Activated naive CD4-positive, alpha-beta T cell treated with anti-CD3 and anti-CD28 coated beads, Interleukin-2, amount 50 U/mL, for 24 hours (primary cell): ENCODE results near the gene TOR4A.
"Not testable (repeated sequence)": the region's sequence is repeated elsewhere in the genome, so short reads cannot be mapped to it uniquely, and the experiment has no call there.

ENCODE experiments used
- H3K27ac Mint-ChIP-seq: one replicate; pipeline ENCODE4 v1.8.0; 2021; ENCODE audit warnings: mild to moderate bottlenecking, mixed read lengths
- H3K27me3 Mint-ChIP-seq: one replicate; pipeline ENCODE4 v1.8.0; 2021; ENCODE audit warnings: mixed read lengths
- H3K36me3 Mint-ChIP-seq: one replicate; pipeline ENCODE4 v1.8.0; 2021; ENCODE audit warnings: mixed read lengths
- H3K4me1 Mint-ChIP-seq: one replicate; pipeline ENCODE4 v1.8.0; 2021; ENCODE audit warnings: mixed read lengths
- H3K4me3 Mint-ChIP-seq: one replicate; pipeline ENCODE4 v1.8.0; 2021; ENCODE audit warnings: mild to moderate bottlenecking, mixed read lengths
- H3K9me3 Mint-ChIP-seq: one replicate; pipeline ENCODE4 v1.8.0; 2021; ENCODE audit warnings: mixed read lengths

TOR4A gene

DNA sequence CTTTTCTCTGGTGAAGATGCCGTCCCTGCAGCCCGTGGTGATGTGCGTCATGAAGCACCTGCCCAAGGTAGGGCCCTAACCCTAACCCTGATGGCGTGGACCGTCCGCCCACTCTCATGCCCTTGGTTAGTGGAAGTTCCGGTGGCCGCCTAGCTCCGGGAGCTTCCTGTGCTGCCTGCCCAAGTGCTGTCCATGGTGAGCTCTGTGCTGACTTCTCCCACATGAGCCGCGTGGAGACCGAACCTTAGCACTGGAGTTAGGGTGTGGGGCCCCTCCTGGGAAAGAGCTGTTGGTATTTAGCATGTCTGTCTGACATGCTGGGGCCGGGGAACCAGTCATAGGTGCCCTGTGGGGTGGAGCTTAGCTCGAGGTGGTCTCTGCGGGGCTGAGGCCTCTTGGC, 21.2 kb upstream of the TOR4A start:
- peak overlapping the region; percentile 85 for H3K4me3 Mint-ChIP-seq
- H3K36me3 Mint-ChIP-seq, result no peaks in the 10 kb centered on the region
- no peaks in the 10 kb centered on the region for H3K9me3 Mint-ChIP-seq
- no peak overlapping the region for H3K27ac Mint-ChIP-seq
- peaks cover 14% of the 10 kb centered on the region for H3K4me1 Mint-ChIP-seq
- no peaks in the 10 kb centered on the region for H3K27me3 Mint-ChIP-seq

DNA sequence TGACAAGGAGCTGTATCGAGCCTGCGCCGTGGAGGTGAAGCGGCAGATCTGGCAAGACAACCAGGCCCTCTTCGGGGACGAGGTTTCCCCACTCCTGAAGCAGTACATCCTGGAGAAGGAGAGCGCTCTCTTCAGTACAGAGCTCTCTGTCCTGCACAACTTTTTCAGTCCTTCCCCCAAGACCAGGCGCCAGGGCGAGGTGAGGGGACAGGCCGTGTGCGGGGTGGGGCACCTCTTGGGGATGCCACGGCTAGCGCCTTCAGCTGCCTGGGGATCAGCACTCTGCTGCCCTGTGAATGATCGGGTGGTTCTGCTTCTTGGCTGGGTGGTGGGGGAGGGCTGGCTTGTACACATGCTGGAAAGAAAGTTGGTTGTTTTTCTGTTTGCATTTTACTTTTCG, 20.7 kb upstream of the TOR4A start:
- no peaks in the 10 kb centered on the region for H3K9me3 Mint-ChIP-seq
- H3K4me3 Mint-ChIP-seq, result peak overlapping the region; percentile 85
- H3K4me1 Mint-ChIP-seq, result peaks cover 14% of the 10 kb centered on the region
- no peak overlapping the region for H3K27ac Mint-ChIP-seq
- H3K36me3 Mint-ChIP-seq, result peaks cover 4% of the 10 kb centered on the region
- no peaks in the 10 kb centered on the region for H3K27me3 Mint-ChIP-seq

DNA sequence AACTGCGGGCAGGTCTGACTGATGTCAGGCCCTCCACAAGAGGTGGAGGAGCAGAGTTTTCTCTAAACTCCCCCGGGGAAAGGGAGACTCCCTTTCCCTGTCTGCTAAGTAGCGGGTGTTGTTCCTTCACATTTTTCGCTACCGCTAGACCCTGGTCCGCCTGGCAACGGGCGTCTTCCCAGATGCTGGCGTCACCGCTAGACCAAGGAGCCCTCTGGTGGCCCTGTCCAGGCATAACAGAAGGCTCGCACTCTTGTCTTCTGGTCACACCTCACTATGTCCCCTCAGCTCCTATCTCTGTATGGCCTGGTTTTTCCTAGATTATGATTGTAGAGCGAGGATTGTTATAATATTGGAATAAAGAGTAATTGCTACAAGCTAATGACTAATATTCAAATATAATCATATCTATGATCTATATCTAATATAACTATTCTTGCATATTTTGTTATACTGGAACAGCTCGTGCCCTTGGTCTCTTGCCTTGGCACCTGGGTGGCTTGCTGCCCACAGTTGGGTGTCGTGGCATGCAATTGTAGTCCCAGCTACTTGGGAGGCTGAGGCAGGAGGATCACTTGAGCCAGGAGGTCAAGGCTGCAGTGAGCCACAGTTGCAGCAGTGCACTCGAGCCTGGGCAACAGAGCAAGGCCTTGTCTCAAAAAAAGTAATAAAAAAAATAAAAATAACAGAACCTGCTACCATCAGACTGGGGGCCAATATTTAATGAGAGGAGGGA, 15.2 kb upstream of the TOR4A start:
- H3K4me1 Mint-ChIP-seq, H3K27ac Mint-ChIP-seq, H3K36me3 Mint-ChIP-seq, H3K4me3 Mint-ChIP-seq, H3K9me3 Mint-ChIP-seq, H3K27me3 Mint-ChIP-seq: not testable (repeated sequence)

DNA sequence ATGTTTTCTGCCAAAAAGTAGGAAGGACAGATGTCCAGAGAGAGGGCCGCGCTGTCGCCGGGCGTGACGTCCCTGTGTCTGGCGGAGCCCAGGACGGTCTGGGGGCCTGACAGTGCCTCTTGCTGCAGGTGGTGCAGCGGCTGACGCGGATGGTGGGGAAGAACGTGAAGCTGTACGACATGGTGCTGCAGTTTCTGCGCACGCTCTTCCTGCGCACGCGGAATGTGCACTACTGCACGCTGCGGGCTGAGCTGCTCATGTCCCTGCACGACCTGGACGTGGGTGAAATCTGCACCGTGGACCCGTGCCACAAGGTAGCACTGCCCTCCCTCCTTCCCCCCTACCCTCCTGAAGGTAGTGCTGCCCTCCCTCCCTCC, 14.6 kb upstream of the TOR4A start:
- Mint-ChIP-seq H3K36me3 (peaks cover 4% of the 10 kb centered on the region), H3K9me3 (no peaks in the 10 kb centered on the region), H3K4me1 (no peaks in the 10 kb centered on the region), H3K27me3 (no peaks in the 10 kb centered on the region), H3K27ac (no peak overlapping the region), H3K4me3 (no peak overlapping the region)

DNA sequence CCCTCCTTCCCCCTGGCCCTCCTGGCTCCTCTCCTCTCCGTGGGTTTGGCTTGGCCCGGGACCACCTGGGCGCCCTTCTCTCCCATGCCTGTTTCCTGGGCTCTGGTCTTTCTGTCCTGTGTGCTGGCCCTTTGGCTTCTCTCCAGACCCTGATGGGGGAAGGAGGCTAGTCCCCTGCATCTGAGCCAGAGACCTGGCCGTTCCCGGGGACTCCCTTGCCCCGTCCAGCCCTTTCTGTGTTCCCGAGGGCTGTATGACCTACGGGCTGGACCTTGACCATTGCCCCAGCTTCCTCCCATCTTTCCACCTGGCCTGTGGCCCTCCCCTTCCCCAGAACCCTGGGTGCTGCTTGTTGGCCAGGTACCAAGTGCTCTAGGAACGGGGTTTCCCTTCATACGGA, 14.0 kb upstream of the TOR4A start:
- H3K9me3 Mint-ChIP-seq, result no peaks in the 10 kb centered on the region
- no peak overlapping the region for H3K4me3 Mint-ChIP-seq
- H3K27me3 Mint-ChIP-seq, result no peaks in the 10 kb centered on the region
- H3K4me1 Mint-ChIP-seq, result no peaks in the 10 kb centered on the region
- peaks cover 4% of the 10 kb centered on the region for H3K36me3 Mint-ChIP-seq
- no peak overlapping the region for H3K27ac Mint-ChIP-seq

DNA sequence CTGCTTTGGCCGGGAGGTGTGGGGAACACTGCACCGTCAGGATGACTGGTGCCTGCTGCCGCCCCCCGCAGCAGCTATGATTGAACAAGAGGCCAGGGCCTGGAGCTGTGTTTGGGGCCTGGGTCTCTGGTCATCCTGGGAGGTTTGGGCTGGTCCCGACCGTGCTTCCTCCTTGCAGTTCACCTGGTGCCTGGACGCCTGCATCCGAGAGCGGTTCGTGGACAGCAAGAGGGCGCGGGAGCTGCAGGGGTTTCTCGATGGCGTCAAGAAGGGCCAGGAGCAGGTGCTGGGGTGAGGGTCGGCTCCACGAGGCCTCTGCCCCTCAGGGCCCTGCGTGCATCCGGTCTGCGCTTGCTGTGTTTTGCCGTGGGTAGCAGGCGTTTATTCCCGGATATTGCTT, 13.5 kb upstream of the TOR4A start:
- Mint-ChIP-seq H3K4me3 (no peak overlapping the region), H3K27ac (no peak overlapping the region), H3K36me3 (peaks cover 6% of the 10 kb centered on the region), H3K27me3 (no peaks in the 10 kb centered on the region), H3K9me3 (no peaks in the 10 kb centered on the region), H3K4me1 (no peaks in the 10 kb centered on the region)

DNA sequence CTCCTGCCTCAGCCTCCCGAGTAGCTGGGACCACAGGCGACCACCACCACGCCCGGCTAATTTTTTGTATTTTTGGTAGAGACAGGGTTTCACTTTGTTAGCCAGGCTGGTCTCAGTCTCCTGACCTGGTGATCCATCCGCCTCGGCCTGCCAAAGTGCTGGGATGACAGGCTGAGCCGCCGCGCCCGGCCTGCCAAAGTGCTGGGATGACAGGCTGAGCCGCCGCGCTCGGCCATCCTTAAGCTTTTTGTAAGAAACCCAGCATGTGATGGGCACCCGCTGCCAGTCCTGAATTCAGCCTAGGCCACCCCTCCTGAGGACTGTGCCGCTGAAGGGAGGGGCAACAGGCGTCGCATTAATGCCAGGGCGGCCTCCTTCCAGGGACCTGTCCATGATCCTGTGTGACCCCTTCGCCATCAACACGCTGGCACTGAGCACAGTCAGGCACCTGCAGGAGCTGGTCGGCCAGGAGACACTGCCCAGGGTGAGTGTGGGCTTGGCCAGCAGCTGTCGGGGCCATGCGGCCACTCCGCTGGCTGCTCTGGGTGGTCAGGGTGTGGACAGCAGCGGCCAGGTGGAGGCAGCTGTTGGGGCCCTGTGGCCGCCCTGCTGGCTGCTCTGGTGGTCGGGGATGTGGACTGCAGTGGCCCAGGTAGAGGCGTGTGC, 11.9 kb upstream of the TOR4A start:
- Mint-ChIP-seq H3K27ac (no peak overlapping the region), H3K9me3 (no peaks in the 10 kb centered on the region), H3K36me3 (peaks cover 12% of the 10 kb centered on the region), H3K4me1 (no peaks in the 10 kb centered on the region), H3K27me3 (no peaks in the 10 kb centered on the region), H3K4me3 (no peak overlapping the region)

DNA sequence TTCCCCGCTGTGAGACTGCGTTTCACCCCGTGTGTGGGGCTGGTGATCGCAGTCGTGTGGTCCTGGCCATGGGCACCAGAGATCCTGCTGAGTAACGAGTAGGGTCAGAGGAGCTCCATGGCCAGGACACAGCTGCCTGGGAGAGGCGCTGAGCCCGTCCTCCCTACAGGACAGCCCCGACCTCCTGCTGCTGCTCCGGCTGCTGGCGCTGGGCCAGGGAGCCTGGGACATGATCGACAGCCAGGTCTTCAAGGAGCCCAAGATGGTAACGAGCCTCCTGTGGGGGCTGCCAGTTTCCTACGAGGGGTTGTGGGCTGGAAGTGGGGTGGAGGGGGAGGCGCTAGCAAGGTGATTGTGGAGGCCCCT, 11.4 kb upstream of the TOR4A start:
- H3K9me3 Mint-ChIP-seq, result no peaks in the 10 kb centered on the region
- no peak overlapping the region for H3K27ac Mint-ChIP-seq
- H3K36me3 Mint-ChIP-seq, result peaks cover 12% of the 10 kb centered on the region
- H3K27me3 Mint-ChIP-seq, result no peaks in the 10 kb centered on the region
- no peak overlapping the region for H3K4me3 Mint-ChIP-seq
- H3K4me1 Mint-ChIP-seq, result peaks cover 2% of the 10 kb centered on the region

DNA sequence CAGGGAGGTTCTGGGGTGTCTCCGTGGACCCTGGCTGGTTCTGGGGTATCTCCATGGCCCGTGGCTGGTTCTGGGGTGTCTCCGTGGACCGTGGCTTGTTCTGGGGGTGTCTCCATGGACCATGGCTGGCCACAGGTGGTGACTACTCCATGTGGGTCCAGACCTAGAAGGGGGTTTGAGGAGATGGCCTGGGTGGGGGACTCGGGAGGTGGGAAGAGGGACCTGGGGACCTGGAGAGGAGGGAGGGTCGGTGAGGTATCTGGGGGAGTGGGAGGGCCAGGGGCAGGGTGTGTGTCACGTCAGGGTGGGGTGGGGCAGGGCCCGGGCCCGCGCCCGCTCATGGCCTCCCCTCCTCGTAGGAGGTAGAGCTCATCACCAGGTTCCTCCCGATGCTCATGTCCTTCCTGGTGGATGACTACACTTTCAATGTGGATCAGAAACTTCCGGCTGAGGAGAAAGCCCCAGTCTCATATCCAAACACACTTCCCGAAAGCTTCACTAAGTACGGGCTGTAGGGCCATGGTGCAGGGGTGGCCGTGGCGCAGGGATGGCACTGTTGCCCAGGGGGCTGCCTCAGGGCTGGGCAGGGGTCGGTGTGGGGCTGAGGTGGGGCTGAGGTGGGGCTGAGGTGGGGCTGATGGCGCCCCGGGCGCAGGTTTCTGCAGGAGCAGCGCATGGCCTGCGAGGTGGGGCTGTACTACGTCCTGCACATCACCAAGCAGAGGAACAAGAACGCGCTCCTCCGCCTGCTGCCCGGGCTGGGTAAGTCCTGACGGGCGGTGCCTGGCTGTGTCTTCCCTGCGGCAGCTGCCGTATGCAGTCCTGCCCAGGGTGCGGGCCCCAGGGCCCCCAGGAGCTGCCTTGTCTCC, 10.7 kb upstream of the TOR4A start:
- H3K36me3 Mint-ChIP-seq, result peaks cover 8% of the 10 kb centered on the region
- no peak overlapping the region for H3K27ac Mint-ChIP-seq
- H3K4me1 Mint-ChIP-seq, result peaks cover 7% of the 10 kb centered on the region
- no peaks in the 10 kb centered on the region for H3K9me3 Mint-ChIP-seq
- H3K4me3 Mint-ChIP-seq, result no peak overlapping the region
- no peaks in the 10 kb centered on the region for H3K27me3 Mint-ChIP-seq

DNA sequence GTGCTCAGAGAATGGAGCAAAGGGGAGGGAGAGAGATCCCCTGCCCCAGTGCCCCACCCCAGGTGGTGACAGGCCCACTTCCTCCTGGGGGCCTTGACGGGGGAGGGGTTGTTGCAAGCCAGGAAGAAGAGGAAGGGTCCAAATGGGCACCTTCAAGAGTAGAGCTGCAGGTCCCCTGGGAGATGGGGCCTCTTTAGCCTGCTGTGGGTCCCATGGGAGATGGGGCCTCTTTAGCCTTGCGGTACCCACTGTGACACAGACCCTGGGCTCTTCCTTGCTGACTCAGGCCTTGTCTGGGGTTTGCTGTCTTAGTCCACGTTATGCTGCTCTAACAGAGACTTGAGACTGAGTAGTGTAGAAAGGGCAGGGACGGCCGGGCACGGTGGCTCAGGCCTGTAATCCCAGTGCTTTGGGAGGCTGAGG, 9.6 kb upstream of the TOR4A start:
- Mint-ChIP-seq H3K4me1 (peaks cover 7% of the 10 kb centered on the region), H3K36me3 (peaks cover 8% of the 10 kb centered on the region), H3K9me3 (no peaks in the 10 kb centered on the region), H3K27me3 (no peaks in the 10 kb centered on the region), H3K4me3 (no peak overlapping the region), H3K27ac (no peak overlapping the region)

DNA sequence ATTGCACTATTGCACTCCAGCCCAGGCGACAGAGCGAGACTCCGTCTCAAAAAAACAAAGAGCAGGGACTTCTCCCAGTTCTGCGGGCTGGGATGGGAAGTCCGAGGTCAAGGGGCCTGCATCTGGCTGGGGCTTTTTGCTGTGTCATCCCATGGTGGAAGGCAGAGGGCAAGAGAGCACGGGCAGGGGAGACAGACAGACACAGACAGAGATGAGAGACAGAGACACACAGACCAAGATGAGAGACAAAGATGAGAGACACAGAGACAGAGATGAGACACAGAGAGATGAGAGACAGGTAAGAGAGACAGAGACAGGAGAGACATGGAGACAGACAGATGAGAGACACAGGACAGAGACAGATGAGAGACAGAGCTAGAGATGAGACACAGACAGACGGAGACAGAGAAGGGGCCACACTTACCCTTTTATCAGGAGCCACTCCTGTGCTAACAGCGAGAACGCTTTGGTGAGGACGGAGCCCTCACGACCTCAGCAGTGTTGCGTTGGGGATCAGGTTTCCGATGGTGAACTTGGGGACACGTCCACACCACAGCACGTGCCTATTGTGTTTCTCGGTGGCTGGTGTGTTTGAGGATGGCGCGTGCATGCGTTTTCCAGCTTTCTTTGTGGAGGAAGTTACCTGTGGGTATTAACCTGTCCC, 8.9 kb upstream of the TOR4A start:
- Mint-ChIP-seq H3K4me1 (peaks cover 7% of the 10 kb centered on the region), H3K36me3 (peaks cover 8% of the 10 kb centered on the region), H3K9me3 (no peaks in the 10 kb centered on the region), H3K27me3 (no peaks in the 10 kb centered on the region), H3K27ac (no peak overlapping the region), H3K4me3 (no peak overlapping the region)

DNA sequence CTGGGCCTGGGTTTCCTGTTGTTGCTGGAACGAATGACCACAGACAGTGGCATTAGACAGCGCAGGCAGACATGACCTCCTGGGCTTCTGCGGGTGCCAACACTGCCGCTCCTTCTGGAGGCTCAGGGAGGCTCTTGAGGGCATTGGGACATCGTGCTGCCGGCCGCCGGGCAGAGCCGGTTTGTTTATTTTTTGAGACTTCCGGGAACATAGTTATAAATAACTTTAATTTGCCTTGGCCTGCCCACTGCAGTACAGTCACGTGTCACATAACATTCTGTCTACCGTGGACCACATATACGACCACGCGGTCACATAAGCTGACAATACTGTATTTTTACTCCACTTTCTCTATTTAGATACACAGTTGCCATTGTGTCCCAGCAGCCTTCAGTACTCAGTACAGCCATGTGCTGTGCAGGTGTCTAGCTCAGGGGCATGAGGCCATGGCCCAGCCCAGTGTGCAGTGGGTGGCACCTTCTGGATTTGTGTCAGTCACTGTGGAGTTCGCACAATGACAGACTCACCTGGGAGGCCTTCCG, 8.2 kb upstream of the TOR4A start:
- Mint-ChIP-seq H3K27me3 (no peaks in the 10 kb centered on the region), H3K4me1 (peaks cover 7% of the 10 kb centered on the region), H3K27ac (no peak overlapping the region), H3K36me3 (peaks cover 8% of the 10 kb centered on the region), H3K9me3 (no peaks in the 10 kb centered on the region), H3K4me3 (no peak overlapping the region)

DNA sequence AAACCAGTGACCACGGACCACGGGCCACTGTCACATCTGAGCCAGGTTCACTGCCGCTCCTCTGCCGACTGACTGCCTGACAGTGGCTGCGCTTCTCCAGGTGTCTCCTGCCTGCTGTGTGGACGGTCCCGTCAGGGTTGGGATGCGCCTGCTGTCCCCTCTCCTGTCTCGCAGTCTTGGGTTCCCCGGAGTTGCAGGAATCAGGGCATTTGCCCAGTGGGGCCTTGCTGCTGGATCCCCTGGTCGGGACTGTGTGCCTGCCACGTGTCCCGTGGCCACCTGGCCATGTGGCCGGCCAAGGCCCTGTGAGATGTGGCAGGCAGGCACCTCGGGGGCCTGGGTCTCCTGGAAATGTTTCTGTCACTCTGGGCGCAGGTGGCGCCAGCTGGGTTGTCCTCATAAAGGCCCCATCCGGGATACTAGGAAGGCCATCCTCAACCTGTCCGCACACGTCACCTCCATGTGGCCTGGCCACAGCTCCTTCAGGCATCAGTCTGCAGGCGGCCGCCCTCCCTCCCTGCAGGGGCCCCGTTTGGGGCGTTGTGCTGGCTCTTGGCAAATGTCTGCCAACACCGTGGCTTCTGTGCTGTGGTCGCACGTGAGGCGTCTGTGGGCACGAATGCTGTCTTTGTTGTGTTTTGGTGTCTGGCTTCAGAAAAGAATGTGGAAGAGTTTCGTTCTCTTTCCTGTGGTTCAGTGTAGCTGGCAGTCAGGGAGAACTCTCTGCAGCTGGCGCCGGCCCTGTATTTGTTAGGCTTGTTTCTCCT, 6.4 kb upstream of the TOR4A start:
- H3K9me3 Mint-ChIP-seq, result no peaks in the 10 kb centered on the region
- H3K4me1 Mint-ChIP-seq, result peaks cover 7% of the 10 kb centered on the region
- H3K27me3 Mint-ChIP-seq, result no peaks in the 10 kb centered on the region
- peaks cover 8% of the 10 kb centered on the region for H3K36me3 Mint-ChIP-seq
- peak overlapping the region; percentile 26 for H3K4me3 Mint-ChIP-seq
- H3K27ac Mint-ChIP-seq, result no peak overlapping the region

DNA sequence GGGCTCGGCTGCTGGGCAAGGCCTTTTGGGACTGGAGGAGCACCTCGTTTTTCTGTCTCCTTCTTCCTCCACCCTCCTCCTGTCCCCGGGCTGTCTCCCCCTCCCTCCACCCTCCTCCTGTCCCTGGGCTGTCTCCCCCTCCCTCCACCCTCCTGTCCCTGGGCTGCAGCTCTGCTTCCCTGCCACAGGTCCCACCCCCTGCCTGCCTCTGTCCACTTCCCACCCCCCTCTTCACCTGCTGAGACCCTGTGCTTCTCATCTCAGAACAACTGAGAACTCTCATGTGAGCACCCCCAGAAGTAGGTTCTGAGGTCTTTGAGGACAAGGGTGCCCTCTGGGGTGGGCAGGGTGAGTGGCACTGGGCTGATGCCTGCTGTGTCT, 5.8 kb upstream of the TOR4A start:
- peak overlapping the region; percentile 26 for H3K4me3 Mint-ChIP-seq
- H3K36me3 Mint-ChIP-seq, result peaks cover 8% of the 10 kb centered on the region
- peaks cover 10% of the 10 kb centered on the region for H3K4me1 Mint-ChIP-seq
- H3K27me3 Mint-ChIP-seq, result no peaks in the 10 kb centered on the region
- no peak overlapping the region for H3K27ac Mint-ChIP-seq
- no peaks in the 10 kb centered on the region for H3K9me3 Mint-ChIP-seq
